KOPT-K1 (cell line): ENCODE data around the gene PEX11A.

Experiments used
- H3K27ac ChIP-seq: fragments of 200-600 bp; sonication (generic); 2 replicates; pipeline ENCODE4 v1.5.1; 2016; ENCODE audit warnings: antibody characterized with exemption, mild to moderate bottlenecking, low read depth, low read length; ENCODE audit not compliant: poor library complexity, severe bottlenecking
- H3K36me3 ChIP-seq: fragments of 200-600 bp; sonication (generic); 2 replicates; pipeline ENCODE4 v1.5.1; 2017; ENCODE audit warnings: antibody characterized with exemption, mild to moderate bottlenecking, low read length, moderate library complexity; ENCODE audit not compliant: insufficient read depth
- H3K9me3 ChIP-seq: fragments of 200-600 bp; sonication (generic); 2 replicates; pipeline ENCODE4 v1.5.1; 2017; ENCODE audit warnings: antibody characterized with exemption, low read length, mild to moderate bottlenecking; ENCODE audit not compliant: insufficient read depth, poor library complexity, severe bottlenecking

Gene PEX11A

DNA sequence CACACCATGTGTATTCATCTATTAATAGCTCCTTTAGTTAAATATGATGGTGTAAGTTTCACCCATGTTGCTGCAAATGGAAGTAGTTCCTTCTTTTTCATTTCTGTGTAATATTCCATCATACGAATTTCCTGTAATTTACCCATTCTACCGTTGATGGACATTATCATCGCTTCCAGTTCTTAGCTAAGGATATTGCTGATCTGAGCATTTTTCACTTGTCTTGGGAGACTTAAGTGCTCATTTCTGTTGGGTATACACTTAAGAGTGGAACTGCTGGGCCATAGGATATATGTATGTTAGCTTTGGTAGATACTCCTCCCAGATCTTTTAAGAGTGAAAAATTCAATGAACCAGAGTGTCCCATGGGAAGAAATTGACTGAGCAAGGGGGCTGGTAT is 22.4 kb downstream of the PEX11A start:
- no peaks in the 10 kb centered on the region for H3K9me3 ChIP-seq
- H3K36me3 ChIP-seq, result no peaks in the 10 kb centered on the region
- H3K27ac ChIP-seq, result no peak overlapping the region

GRCh38 chr15:89667706-89667960 is 22.9 kb downstream of the PEX11A start:
- H3K27ac ChIP-seq, result no peak overlapping the region
- no peaks in the 10 kb centered on the region for H3K9me3 ChIP-seq
- no peaks in the 10 kb centered on the region for H3K36me3 ChIP-seq

GRCh38 chr15:89666858-89667705 is 23.5 kb downstream of the PEX11A start:
- Histone ChIP-seq H3K27ac (no peak overlapping the region), H3K36me3 (no peaks in the 10 kb centered on the region), H3K9me3 (no peaks in the 10 kb centered on the region)

DNA sequence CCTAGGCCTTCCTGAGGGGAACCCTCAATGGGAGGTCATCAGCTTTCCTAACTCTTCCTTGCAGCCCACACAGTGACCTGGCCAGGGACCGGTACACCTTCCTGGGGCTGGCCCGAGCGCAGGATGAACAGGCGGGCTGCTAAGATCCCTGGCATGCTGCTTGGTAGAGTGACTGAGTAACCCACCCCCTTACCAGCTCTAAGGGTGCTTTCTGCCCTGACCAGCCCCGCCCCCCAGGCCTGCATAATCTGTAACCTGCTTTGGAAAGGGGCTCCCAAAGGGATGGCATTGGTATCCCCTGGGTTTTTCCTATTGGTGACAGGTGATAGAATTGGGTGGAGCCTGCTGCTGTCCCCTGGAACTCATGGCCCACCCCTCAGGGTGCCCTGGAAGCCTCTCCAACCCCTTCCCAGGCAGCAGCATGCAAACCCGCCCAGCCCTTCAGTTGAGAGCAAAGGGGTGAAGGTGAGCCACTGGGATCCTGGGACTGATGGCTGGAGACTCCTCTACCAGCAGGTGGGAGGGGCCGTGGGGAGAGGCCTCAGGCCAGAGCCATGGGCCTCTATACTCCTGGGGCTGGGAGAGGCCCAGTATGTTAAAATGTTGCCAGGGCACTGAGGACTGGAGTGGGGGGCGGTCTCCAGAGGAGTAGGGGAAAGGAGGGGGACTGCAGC is 24.2 kb downstream of the PEX11A start:
- Histone ChIP-seq H3K36me3 (no peaks in the 10 kb centered on the region), H3K27ac (no peak overlapping the region), H3K9me3 (no peaks in the 10 kb centered on the region)

GRCh38 chr15:89665449-89666181 is 24.9 kb downstream of the PEX11A start:
- no peak overlapping the region for H3K27ac ChIP-seq
- H3K36me3 ChIP-seq, result no peaks in the 10 kb centered on the region
- H3K9me3 ChIP-seq, result no peaks in the 10 kb centered on the region

DNA sequence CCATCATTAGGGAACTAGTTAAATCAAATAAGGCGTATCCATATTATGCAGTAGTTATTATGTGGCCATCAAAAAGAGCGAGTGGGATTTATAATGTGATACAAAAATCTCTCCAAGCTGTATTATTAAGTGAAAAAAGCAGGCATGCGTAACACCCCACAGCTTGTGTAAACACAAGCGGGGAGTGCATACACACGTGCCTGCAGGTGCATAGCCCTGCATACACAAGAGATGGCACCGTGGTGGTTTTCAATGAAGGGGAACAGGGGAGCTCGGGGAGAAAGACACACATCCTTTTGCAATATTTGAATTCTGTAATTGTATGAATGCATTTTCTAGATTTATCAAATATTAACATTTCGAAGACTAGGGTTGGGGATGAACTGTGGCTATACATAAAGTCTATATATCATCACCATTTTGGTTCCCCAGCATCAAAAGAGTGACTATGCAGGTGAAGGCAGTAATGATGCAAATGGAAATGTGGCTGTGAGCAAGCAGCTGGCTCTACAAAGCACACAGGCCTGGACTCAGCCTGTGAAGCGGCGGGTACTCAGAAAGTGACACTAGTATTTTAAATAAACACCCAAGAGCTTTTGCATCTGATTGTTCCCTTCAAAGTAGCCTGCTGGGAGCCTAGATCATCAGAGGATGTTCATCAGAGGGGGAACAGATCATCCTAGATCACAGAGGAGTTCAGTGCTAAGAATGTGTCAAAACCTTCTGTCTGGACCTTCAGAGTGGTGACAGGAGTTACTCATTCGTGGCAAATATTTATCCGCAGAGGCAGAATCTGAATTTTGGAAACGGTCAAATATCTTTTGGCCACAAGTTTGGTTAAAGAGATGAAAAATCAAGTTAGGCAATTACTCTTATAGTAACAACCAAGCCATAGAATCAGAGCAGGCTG is 25.9 kb downstream of the PEX11A start:
- H3K27ac ChIP-seq, result no peak overlapping the region
- no peaks in the 10 kb centered on the region for H3K9me3 ChIP-seq
- no peaks in the 10 kb centered on the region for H3K36me3 ChIP-seq

GRCh38 chr15:89662893-89663626 is 27.5 kb downstream of the PEX11A start:
- Histone ChIP-seq H3K9me3 (no peaks in the 10 kb centered on the region), H3K27ac (no peak overlapping the region), H3K36me3 (no peaks in the 10 kb centered on the region)

- Histone ChIP-seq H3K36me3 (no peaks in the 10 kb centered on the region), H3K27ac (no peak overlapping the region), H3K9me3 (no peaks in the 10 kb centered on the region)
Measured at GRCh38 chr15:89660556-89660955, 30.0 kb downstream of the PEX11A start.

GRCh38 chr15:89659295-89659694 is 31.3 kb downstream of the PEX11A start:
- no peaks in the 10 kb centered on the region for H3K9me3 ChIP-seq
- no peak overlapping the region for H3K27ac ChIP-seq
- no peaks in the 10 kb centered on the region for H3K36me3 ChIP-seq

GRCh38 chr15:89657686-89658200 is 32.8 kb downstream of the PEX11A start:
- H3K9me3 ChIP-seq, result no peaks in the 10 kb centered on the region

GRCh38 chr15:89656116-89656815 is 34.3 kb downstream of the PEX11A start:
- no peak overlapping the region for H3K27ac ChIP-seq
- H3K36me3 ChIP-seq, result 0 out of 2 replicates have a peak, but pooled peaks cover 4% of the 10 kb centered on the region
- H3K9me3 ChIP-seq, result no peaks in the 10 kb centered on the region

More at GRCh38 chr15:89657686-89658200, 32.8 kb downstream of the PEX11A start:
- Histone ChIP-seq H3K36me3 (no peaks in the 10 kb centered on the region), H3K27ac (no peak overlapping the region)

GRCh38 chr15:89654847-89655805 is 35.4 kb downstream of the PEX11A start, which contains the start of gene KIF7:
Gene KIF7 (minus strand): TSS chr15:89655467. CDS start chr15:89652930, 2,537 bp downstream.
- peak within 1 kb of the TSS; percentile 29 for H3K27ac ChIP-seq

More at GRCh38 chr15:89654847-89655805, 35.4 kb downstream of the PEX11A start, which contains the start of gene KIF7:
- Histone ChIP-seq H3K9me3 (no peaks in the 10 kb centered on the region), H3K36me3 (0 out of 2 replicates have a peak, but pooled peaks cover 4% of the 10 kb centered on the region)
